Measurements from ENCODE around the gene CCL22. TPM values are rescaled to one million over a fixed set of nuclear protein-coding genes. Genes with fewer than 3 reads are reported as not detected.

CCL22 gene
- total and polyA plus RNA-seq, 2 of the 4 experiments (the other 2 are of a cell fraction) = not detected

DNA sequence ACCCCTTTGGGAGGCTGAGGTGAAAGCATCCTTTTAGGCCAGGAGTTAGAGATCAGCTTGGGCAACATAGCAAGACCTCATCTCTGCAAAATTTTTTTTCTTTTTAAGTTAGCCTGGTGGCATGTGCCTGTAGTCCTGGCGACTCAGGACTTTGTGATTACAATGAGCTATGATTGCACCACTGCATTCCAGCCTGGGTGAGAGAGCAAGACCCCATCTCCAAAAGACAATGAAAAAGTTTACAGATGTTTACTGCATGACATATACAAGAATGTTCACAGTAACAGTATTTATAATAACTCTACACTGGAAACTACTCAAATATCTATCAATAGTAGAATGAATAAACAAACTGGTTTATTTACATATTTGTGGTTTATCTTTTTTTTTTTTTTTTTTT lies 33.1 kb upstream of the CCL22 start:
- H3K4me2 ChIP-seq (ENCODE audit: low read depth, low read length) = no peak overlapping the region
- H3K4ac ChIP-seq (ENCODE audit: low read depth, low read length) = no peak overlapping the region
- no peak overlapping the region for H3K27ac ChIP-seq (ENCODE audit: insufficient read depth, low read length)
- no peak overlapping the region for H2BK120ac ChIP-seq (ENCODE audit: low read depth, low read length)
- no peak overlapping the region for H3K18ac ChIP-seq (ENCODE audit: low read depth, low read length)
- no peak overlapping the region for H2AK9ac ChIP-seq (replicated peaks; ENCODE audit: low read depth, low read length, poor library complexity)
- no peaks in the 10 kb centered on the region for H3K9me1 ChIP-seq (ENCODE audit: insufficient read depth, low read length)
- H3K4me1 ChIP-seq (ENCODE audit: control insufficient read depth, insufficient read depth, low read length) = no peaks in the 10 kb centered on the region
- no peaks in the 10 kb centered on the region for H3K36me3 ChIP-seq (ENCODE audit: control insufficient read depth, insufficient read depth, low read length)
- H3K23ac ChIP-seq (ENCODE audit: low read depth, low read length) = no peak overlapping the region
- H4K8ac ChIP-seq (ENCODE audit: low read depth in 2 of 2, low read length in 2 of 2) = no peak overlapping the region
- no peak overlapping the region for H2BK15ac ChIP-seq (ENCODE audit: low read depth, low read length)
- no CpG with 5 or more reads among the region's 1 CpG for WGBS, 2 experiments (ENCODE audit: extremely low coverage in 2 of 2, insufficient read length in 1 of 2)
- H4K5ac ChIP-seq (ENCODE audit: low read depth, low read length) = no peak overlapping the region
- peaks cover 8% of the 10 kb centered on the region for H3K27me3 ChIP-seq (ENCODE audit: control insufficient read depth, insufficient read depth, low read length)
- no peak overlapping the region for H4K91ac ChIP-seq (ENCODE audit: insufficient read depth, low read depth, low read length)
- no peak overlapping the region for H3K14ac ChIP-seq (replicated peaks; ENCODE audit: low read depth, low read length)
- intact Hi-C loops (cut with micrococcal nuclease) (loop anchor here (5.0 kb wide), 1 partner anchor 47 kb away; the partner anchor contains the start of gene CX3CL1), dilution Hi-C loops (cut with HindIII; ENCODE audit: low sequenced_read_pairs, unreplicated experiment) (no loop called here), in situ Hi-C loops (cut with MboI; ENCODE audit: low sequenced_read_pairs) (no loop called here)
- H3K9ac ChIP-seq (ENCODE audit: low read depth, low read length) = no peak overlapping the region
- H2BK5ac ChIP-seq (ENCODE audit: low read depth, low read length, poor library complexity, severe bottlenecking) = no peak overlapping the region
- H3K56ac ChIP-seq (ENCODE audit: extremely low read depth, insufficient read depth, low read length) = no peak overlapping the region
- POLR2A ChIA-PET (ENCODE audit: unreplicated experiment) = no interaction called here
- H3K4me3 ChIP-seq (ENCODE audit: insufficient read depth, low read depth, low read length) = no peak overlapping the region
- TF ChIP-seq CEBPB (IDR thresholded peaks at IDR 0.05; ENCODE audit: low read depth, low read length) (peak; percentile 39), RFX5 (IDR thresholded peaks at IDR 0.05; ENCODE audit: low read depth, low read length) (no peak)
- H3K79me1 ChIP-seq (ENCODE audit: low read depth in 1 of 2, low read length in 2 of 2) = no peaks in the 10 kb centered on the region
- no peak overlapping the region for H2AK5ac ChIP-seq (ENCODE audit: low read depth, low read length)
- ATAC-seq (ENCODE audit: low read depth) (peak; percentile 63), DNase-seq (peak; percentile 11)
- H2BK20ac ChIP-seq (ENCODE audit: low read depth, low read length) = no peak overlapping the region
- no peak overlapping the region for H2AFZ ChIP-seq (replicated peaks; ENCODE audit: low read length, poor library complexity)
- no peaks in the 10 kb centered on the region for H3K9me3 ChIP-seq (ENCODE audit: control insufficient read depth, insufficient read depth, low read length)
- BruUV-seq (replicated peaks) = no TSS peak
- CTCF ChIA-PET = no interaction called here
- no peaks in the 10 kb centered on the region for H4K20me1 ChIP-seq (ENCODE audit: insufficient read depth, low read length)

Measured in IMR-90 (cell line).